Measurements from ENCODE around the gene TMEM150A.

DNA sequence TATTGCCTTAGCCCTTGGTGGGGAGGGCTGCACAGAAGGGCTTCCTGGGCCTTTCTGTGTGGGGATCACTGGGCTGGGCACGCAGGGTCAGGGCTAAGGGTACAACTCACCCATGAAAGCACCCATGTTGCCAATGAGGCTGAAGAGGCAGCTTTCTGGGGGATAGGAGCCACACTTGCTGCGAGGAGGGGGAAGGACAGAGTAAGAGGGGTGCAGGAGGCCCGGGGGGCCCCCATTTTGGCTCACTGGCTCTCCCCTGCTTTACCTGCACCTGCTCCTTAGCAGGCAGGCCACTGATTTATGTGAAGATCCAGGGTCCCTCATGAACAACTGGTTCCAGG lies 2.3 kb downstream of the TMEM150A start:
- TF ChIP-seq, protein P1, sequence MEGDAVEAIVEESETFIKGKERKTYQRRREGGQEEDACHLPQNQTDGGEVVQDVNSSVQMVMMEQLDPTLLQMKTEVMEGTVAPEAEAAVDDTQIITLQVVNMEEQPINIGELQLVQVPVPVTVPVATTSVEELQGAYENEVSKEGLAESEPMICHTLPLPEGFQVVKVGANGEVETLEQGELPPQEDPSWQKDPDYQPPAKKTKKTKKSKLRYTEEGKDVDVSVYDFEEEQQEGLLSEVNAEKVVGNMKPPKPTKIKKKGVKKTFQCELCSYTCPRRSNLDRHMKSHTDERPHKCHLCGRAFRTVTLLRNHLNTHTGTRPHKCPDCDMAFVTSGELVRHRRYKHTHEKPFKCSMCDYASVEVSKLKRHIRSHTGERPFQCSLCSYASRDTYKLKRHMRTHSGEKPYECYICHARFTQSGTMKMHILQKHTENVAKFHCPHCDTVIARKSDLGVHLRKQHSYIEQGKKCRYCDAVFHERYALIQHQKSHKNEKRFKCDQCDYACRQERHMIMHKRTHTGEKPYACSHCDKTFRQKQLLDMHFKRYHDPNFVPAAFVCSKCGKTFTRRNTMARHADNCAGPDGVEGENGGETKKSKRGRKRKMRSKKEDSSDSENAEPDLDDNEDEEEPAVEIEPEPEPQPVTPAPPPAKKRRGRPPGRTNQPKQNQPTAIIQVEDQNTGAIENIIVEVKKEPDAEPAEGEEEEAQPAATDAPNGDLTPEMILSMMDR (conservative IDR thresholded peaks at IDR 0.05; ENCODE audit: low read depth, low read length), result no peak
- TF ChIP-seq MAFK (IDR thresholded peaks at IDR 0.05; ENCODE audit: low read depth, low read length) (no peak), POLR2A (IDR thresholded peaks at IDR 0.05; ENCODE audit: low read depth, low read length) (no peak), NFE2L2 (IDR thresholded peaks at IDR 0.05; ENCODE audit: low read depth, low read length) (no peak), RCOR1 (IDR thresholded peaks at IDR 0.05; ENCODE audit: insufficient replicate concordance, low read length) (no peak), MXI1 (IDR thresholded peaks at IDR 0.05; ENCODE audit: borderline replicate concordance, low read depth, low read length) (no peak), RAD21 (IDR thresholded peaks at IDR 0.05; ENCODE audit: low read length) (no peak), BHLHE40 (IDR thresholded peaks at IDR 0.05; ENCODE audit: low read depth, low read length) (no peak), FOS (IDR thresholded peaks at IDR 0.05; ENCODE audit: low read depth, low read length) (no peak), CEBPB (IDR thresholded peaks at IDR 0.05; ENCODE audit: low read depth, low read length) (no peak)
- TF ChIP-seq, protein P2, sequence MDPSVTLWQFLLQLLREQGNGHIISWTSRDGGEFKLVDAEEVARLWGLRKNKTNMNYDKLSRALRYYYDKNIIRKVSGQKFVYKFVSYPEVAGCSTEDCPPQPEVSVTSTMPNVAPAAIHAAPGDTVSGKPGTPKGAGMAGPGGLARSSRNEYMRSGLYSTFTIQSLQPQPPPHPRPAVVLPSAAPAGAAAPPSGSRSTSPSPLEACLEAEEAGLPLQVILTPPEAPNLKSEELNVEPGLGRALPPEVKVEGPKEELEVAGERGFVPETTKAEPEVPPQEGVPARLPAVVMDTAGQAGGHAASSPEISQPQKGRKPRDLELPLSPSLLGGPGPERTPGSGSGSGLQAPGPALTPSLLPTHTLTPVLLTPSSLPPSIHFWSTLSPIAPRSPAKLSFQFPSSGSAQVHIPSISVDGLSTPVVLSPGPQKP (IDR thresholded peaks at IDR 0.05; ENCODE audit: borderline replicate concordance, low read depth, low read length), result no peak

Measured in IMR-90 (cell line).